Progenitor cell of endocrine pancreas (in vitro differentiated cells): Measurements from ENCODE around the gene METTL26. TPM values are rescaled to one million over a fixed set of nuclear protein-coding genes. Genes with fewer than 3 reads are reported as not detected.

Experiments
- DNase-seq: peaks from one replicate; pipeline ENCODE4 v3.0.0; 2021; ENCODE audit warnings: low spot score; ENCODE audit not compliant: unreplicated experiment
- H3K27ac Mint-ChIP-seq: 2 replicates; pipeline ENCODE4 v1.8.0; 2021; ENCODE audit warnings: mild to moderate bottlenecking, moderate library complexity, mixed read lengths
- H3K27me3 Mint-ChIP-seq: 2 replicates; pipeline ENCODE4 v1.8.0; 2021; ENCODE audit warnings: mixed read lengths
- H3K36me3 Mint-ChIP-seq: 2 replicates; pipeline ENCODE4 v1.8.0; 2022; ENCODE audit warnings: mixed read lengths; ENCODE audit not compliant: insufficient read depth
- H3K4me1 Mint-ChIP-seq: 2 replicates; pipeline ENCODE4 v1.8.0; 2021; ENCODE audit warnings: low read depth, mixed read lengths
- H3K4me3 Mint-ChIP-seq: 2 replicates; pipeline ENCODE4 v1.8.0; 2021; ENCODE audit warnings: low read depth, mild to moderate bottlenecking, moderate library complexity, mixed read lengths
- H3K9me3 Mint-ChIP-seq: 2 replicates; pipeline ENCODE4 v1.8.0; 2021; ENCODE audit warnings: low read depth, mixed read lengths
- CTCF ChIP-seq: fragments of 200-600 bp; sonication (generic); IDR thresholded peaks from one replicate; pipeline ENCODE4 v1.5.0; 2021; ENCODE audit warnings: antibody characterized with exemption, mild to moderate bottlenecking; ENCODE audit not compliant: unreplicated experiment
- total RNA-seq: library from RNA; stranded (reverse); gene quantifications from 2 replicates; pipeline ENCODE4 v1.2.1, GENCODE V29; 2021

METTL26 gene
- total RNA-seq, 1 donor from 2014 or later: 64.0 TPM

GRCh38 chr16:641326-642188 is 5.5 kb upstream of the METTL26 start, which contains the start of gene MCRIP2:
MCRIP2 (plus strand) TSS chr16:641828; CDS start chr16:641992, 164 bp downstream.
- Mint-ChIP-seq H3K27me3 (no peaks in the 10 kb centered on the region), H3K9me3 (no peaks in the 10 kb centered on the region), H3K4me3 (peak within 1 kb of the TSS; percentile 68), H3K27ac (no peak within 1 kb of the TSS), H3K36me3 (peaks cover 4% of the 10 kb centered on the region), H3K4me1 (peaks cover 9% of the 10 kb centered on the region)
- DNase-seq: peak; percentile 73
- no peak for TF ChIP-seq CTCF

GRCh38 chr16:640614-641013 is 4.5 kb upstream of the METTL26 start:
- Mint-ChIP-seq H3K4me1 (peaks cover 10% of the 10 kb centered on the region), H3K27me3 (no peaks in the 10 kb centered on the region), H3K4me3 (peak overlapping the region; percentile 50), H3K9me3 (no peaks in the 10 kb centered on the region), H3K36me3 (peaks cover 4% of the 10 kb centered on the region), H3K27ac (no peak overlapping the region)
- DNase-seq: no peak
- no peak for TF ChIP-seq CTCF

GRCh38 chr16:638836-639235 is 2.7 kb upstream of the METTL26 start:
- Mint-ChIP-seq H3K27ac (no peak overlapping the region), H3K4me3 (no peak overlapping the region), H3K27me3 (no peaks in the 10 kb centered on the region), H3K4me1 (peaks cover 8% of the 10 kb centered on the region), H3K9me3 (no peaks in the 10 kb centered on the region), H3K36me3 (peaks cover 2% of the 10 kb centered on the region)
- no peak for TF ChIP-seq CTCF
- DNase-seq: no peak

- TF ChIP-seq CTCF: no peak
- H3K27me3 Mint-ChIP-seq: no peaks in the 10 kb centered on the region
- peaks cover 2% of the 10 kb centered on the region for H3K36me3 Mint-ChIP-seq
- no peaks in the 10 kb centered on the region for H3K9me3 Mint-ChIP-seq
- H3K4me1 Mint-ChIP-seq: peaks cover 8% of the 10 kb centered on the region
- H3K27ac Mint-ChIP-seq: peak overlapping the region; percentile 24
- peak overlapping the region; percentile 53 for H3K4me3 Mint-ChIP-seq
- DNase-seq: no peak
These were observed 2.0 kb upstream of the METTL26 start for GRCh38 chr16:638034-638543.

- DNase-seq: peak; percentile 78
- H3K4me1 Mint-ChIP-seq: peaks cover 8% of the 10 kb centered on the region
- H3K9me3 Mint-ChIP-seq: no peaks in the 10 kb centered on the region
- H3K27ac Mint-ChIP-seq: peak overlapping the region; percentile 100
- peaks cover 2% of the 10 kb centered on the region for H3K36me3 Mint-ChIP-seq
- H3K27me3 Mint-ChIP-seq: no peaks in the 10 kb centered on the region
- TF ChIP-seq CTCF: no peak
- H3K4me3 Mint-ChIP-seq: peak overlapping the region; percentile 89
These were observed 1.2 kb upstream of the METTL26 start for GRCh38 chr16:637081-638018.
